Measurements from ENCODE around the gene UTP4.
A peak's percentile ranks its signal among the peaks of the same experiment; 100 is the strongest.
"Not testable (repeated sequence)": the region's sequence is repeated elsewhere in the genome, so short reads cannot be mapped to it uniquely, and the experiment has no call there.

Gene UTP4

GRCh38 chr16:69111216-69111875 is 21.1 kb upstream of the UTP4 start:
- no peak for DNase-seq

- DNase-seq: no peak
Measured at GRCh38 chr16:69111876-69112230, 20.6 kb upstream of the UTP4 start.

- peak; percentile 16 to 40 (median 24) for DNase-seq
Measured at GRCh38 chr16:69112285-69113129, 19.9 kb upstream of the UTP4 start.

- DNase-seq: no peak
Measured at GRCh38 chr16:69113216-69113615, 19.2 kb upstream of the UTP4 start.

GRCh38 chr16:69114346-69114975 is 18.0 kb upstream of the UTP4 start:
- no peak for DNase-seq

- no peak for DNase-seq
Measured at GRCh38 chr16:69114976-69115355, 17.5 kb upstream of the UTP4 start.

GRCh38 chr16:69115361-69115760 is 17.1 kb upstream of the UTP4 start:
- DNase-seq: no peak

GRCh38 chr16:69115837-69116236 is 16.6 kb upstream of the UTP4 start:
- DNase-seq: no peak

GRCh38 chr16:69116256-69116875 is 16.1 kb upstream of the UTP4 start:
- DNase-seq: no peak

GRCh38 chr16:69116906-69117305 is 15.5 kb upstream of the UTP4 start:
- DNase-seq: no peak

- DNase-seq: no peak
Measured at GRCh38 chr16:69118468-69118867, 14.0 kb upstream of the UTP4 start.

GRCh38 chr16:69118994-69119393 is 13.5 kb upstream of the UTP4 start:
- no peak for DNase-seq

- DNase-seq: no peak
Measured at GRCh38 chr16:69119536-69119935, 12.9 kb upstream of the UTP4 start.

- no peak for DNase-seq
Measured at GRCh38 chr16:69120096-69120664, 12.3 kb upstream of the UTP4 start.

GRCh38 chr16:69123910-69124309 is 8.5 kb upstream of the UTP4 start:
- peak; percentile 23 to 86 (median 33) for DNase-seq

- not testable (repeated sequence) for DNase-seq
Measured at GRCh38 chr16:69124406-69124805, 8.0 kb upstream of the UTP4 start.

GRCh38 chr16:69124961-69125360 is 7.5 kb upstream of the UTP4 start:
- not testable (repeated sequence) for DNase-seq

- DNase-seq: no peak
Measured at GRCh38 chr16:69126221-69126620, 6.2 kb upstream of the UTP4 start.

- not testable (repeated sequence) for DNase-seq
Measured at GRCh38 chr16:69126801-69127200, 5.6 kb upstream of the UTP4 start.

GRCh38 chr16:69127966-69128510 is 4.4 kb upstream of the UTP4 start:
- no peak for DNase-seq

- DNase-seq: no peak
Measured at GRCh38 chr16:69130461-69130860, 2.0 kb upstream of the UTP4 start.

- peak in 1 of 3 experiments; percentile 68 for DNase-seq
Measured at GRCh38 chr16:69131167-69131838, 1.1 kb upstream of the UTP4 start.
